GM21529 (cell line): Measurements from ENCODE around the gene COPZ2.
"Not testable (repeated sequence)": the region's sequence is repeated elsewhere in the genome, so short reads cannot be mapped to it uniquely, and the experiment has no call there.

Source experiments
- ATAC-seq: cut with Tn5 transposase; IDR thresholded peaks from one replicate; pipeline ENCODE4 v1.9.1; 2021; ENCODE audit not compliant: unreplicated experiment

The COPZ2 gene

GRCh38 chr17:48037036-48037837, at the start of gene COPZ2:
COPZ2 (minus strand) TSS chr17:48037797; CDS start chr17:48037777, 20 bp downstream.
- ATAC-seq = peak; percentile 62

GRCh38 chr17:48084932-48085331, 47.3 kb upstream of the COPZ2 start:
- no peak for ATAC-seq

- no peak for ATAC-seq
Measured at GRCh38 chr17:48081858-48082257, 44.3 kb upstream of the COPZ2 start.

- not testable (repeated sequence) for ATAC-seq
Measured at GRCh38 chr17:48077152-48077551, 39.6 kb upstream of the COPZ2 start.

- ATAC-seq = no peak
Measured at GRCh38 chr17:48074322-48075081, 36.9 kb upstream of the COPZ2 start.

- not testable (repeated sequence) for ATAC-seq
Measured at GRCh38 chr17:48073566-48074094, 36.0 kb upstream of the COPZ2 start.

- ATAC-seq = not testable (repeated sequence)
Measured at GRCh38 chr17:48072811-48073210, 35.2 kb upstream of the COPZ2 start.

GRCh38 chr17:48071654-48072053, 34.1 kb upstream of the COPZ2 start:
- ATAC-seq = no peak

GRCh38 chr17:48070195-48070594, 32.6 kb upstream of the COPZ2 start:
- no peak for ATAC-seq

- ATAC-seq = no peak
Measured at GRCh38 chr17:48068491-48068961, 30.9 kb upstream of the COPZ2 start.

- not testable (repeated sequence) for ATAC-seq
Measured at GRCh38 chr17:48067808-48068207, 30.2 kb upstream of the COPZ2 start.

- no peak for ATAC-seq
Measured at GRCh38 chr17:48067245-48067644, 29.6 kb upstream of the COPZ2 start.

- no peak for ATAC-seq
Measured at GRCh38 chr17:48066656-48067055, 29.1 kb upstream of the COPZ2 start.

GRCh38 chr17:48066192-48066591, 28.6 kb upstream of the COPZ2 start:
- no peak for ATAC-seq

GRCh38 chr17:48064638-48065037, 27.0 kb upstream of the COPZ2 start:
- ATAC-seq = no peak

- ATAC-seq = no peak
Measured at GRCh38 chr17:48062273-48062672, 24.7 kb upstream of the COPZ2 start.

- ATAC-seq = no peak
Measured at GRCh38 chr17:48060249-48060648, 22.7 kb upstream of the COPZ2 start.

- no peak for ATAC-seq
Measured at GRCh38 chr17:48059125-48059668, 21.6 kb upstream of the COPZ2 start.

- ATAC-seq = no peak
Measured at GRCh38 chr17:48058393-48059124, 21.0 kb upstream of the COPZ2 start.

GRCh38 chr17:48057626-48058025, 20.0 kb upstream of the COPZ2 start:
- no peak for ATAC-seq

GRCh38 chr17:48056879-48057278, 19.3 kb upstream of the COPZ2 start:
- ATAC-seq = no peak
